ENCODE results near the gene COL4A2.

DNA sequence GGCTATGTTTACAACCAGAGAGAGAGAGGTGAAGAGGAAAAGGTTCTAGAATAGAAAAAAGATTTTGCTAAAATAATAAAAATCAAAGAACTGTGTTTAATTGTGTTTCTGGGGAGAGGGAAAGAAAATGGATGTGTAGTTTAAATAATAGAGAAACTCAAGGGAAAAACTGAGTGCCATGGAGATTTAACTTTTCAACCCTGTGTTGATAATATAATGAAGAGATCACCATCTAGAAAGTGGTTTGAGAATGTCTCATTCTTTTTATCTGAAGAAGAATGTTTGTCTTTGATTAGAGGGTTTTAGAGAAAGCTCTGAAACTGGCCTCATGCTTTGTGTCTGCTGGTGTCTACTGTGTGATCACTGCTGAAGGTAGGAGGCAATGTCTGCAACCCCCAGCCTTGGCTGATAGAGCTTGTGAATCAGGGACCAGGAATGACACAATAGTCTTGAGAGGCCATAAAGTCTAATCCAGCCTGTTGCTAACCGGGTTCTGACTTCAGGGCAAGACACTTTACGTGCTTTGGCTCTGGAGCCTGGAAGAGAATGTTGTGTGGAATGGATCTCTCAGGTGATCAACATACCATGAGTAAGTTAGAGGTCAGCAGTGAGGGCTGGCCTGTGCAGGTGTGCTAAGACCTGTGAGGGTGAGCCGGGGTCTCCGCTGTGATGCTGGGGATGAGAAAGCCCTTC is 5.4 kb downstream of the COL4A2 start:
- TF ChIP-seq, protein P1, sequence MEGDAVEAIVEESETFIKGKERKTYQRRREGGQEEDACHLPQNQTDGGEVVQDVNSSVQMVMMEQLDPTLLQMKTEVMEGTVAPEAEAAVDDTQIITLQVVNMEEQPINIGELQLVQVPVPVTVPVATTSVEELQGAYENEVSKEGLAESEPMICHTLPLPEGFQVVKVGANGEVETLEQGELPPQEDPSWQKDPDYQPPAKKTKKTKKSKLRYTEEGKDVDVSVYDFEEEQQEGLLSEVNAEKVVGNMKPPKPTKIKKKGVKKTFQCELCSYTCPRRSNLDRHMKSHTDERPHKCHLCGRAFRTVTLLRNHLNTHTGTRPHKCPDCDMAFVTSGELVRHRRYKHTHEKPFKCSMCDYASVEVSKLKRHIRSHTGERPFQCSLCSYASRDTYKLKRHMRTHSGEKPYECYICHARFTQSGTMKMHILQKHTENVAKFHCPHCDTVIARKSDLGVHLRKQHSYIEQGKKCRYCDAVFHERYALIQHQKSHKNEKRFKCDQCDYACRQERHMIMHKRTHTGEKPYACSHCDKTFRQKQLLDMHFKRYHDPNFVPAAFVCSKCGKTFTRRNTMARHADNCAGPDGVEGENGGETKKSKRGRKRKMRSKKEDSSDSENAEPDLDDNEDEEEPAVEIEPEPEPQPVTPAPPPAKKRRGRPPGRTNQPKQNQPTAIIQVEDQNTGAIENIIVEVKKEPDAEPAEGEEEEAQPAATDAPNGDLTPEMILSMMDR (conservative IDR thresholded peaks at IDR 0.05; ENCODE audit: low read depth, low read length), result no peak
- TF ChIP-seq EZH2 (IDR thresholded peaks at IDR 0.05; ENCODE audit: low read length, unreplicated experiment) (no peak), EZH2phosphoT487 (IDR thresholded peaks at IDR 0.05; ENCODE audit: borderline replicate concordance, low read length) (no peak)
